CD14-positive monocyte (primary cell): ENCODE data around the gene PRKCQ. TPM values are rescaled to one million over a fixed set of nuclear protein-coding genes. Genes with fewer than 3 reads are reported as not detected.

ENCODE experiments used
- DNase-seq, 3 donors: peaks; one replicate each; pipeline ENCODE4 v3.0.0-alpha.2; 2011 to 2022
- H2AFZ ChIP-seq: 2 replicates; pipeline ENCODE4 v1.6.0; 2012; ENCODE audit warnings: mild to moderate bottlenecking, low read depth, low read length, inconsistent platforms; ENCODE audit not compliant: insufficient read depth, poor library complexity, severe bottlenecking
- H3K27ac ChIP-seq, 2 donors: 1 replicate in 1 of 2; 2 replicates in 1 of 2; pipeline ENCODE4 v1.5.1; 2012 to 2013; ENCODE audit warnings: low read length in 2 of 2, control low read depth in 1 of 2, inconsistent platforms in 1 of 2, low read depth in 1 of 2, mild to moderate bottlenecking in 1 of 2
- H3K27me3 ChIP-seq, 2 donors: one replicate each; pipeline versions ENCODE4 v1.6.0 to v1.6.1; 2011 to 2013; ENCODE audit warnings: low read length in 2 of 2; ENCODE audit not compliant: control insufficient read depth in 2 of 2, insufficient read depth in 2 of 2
- H3K36me3 ChIP-seq, 2 donors: replicated peaks in 1 of 2; 1 replicate in 1 of 2; 2 replicates in 1 of 2; pipeline versions ENCODE4 v1.5.1 to v1.6.1; 2012 to 2013; ENCODE audit warnings: low read length in 2 of 2, control low read depth in 1 of 2, inconsistent platforms in 1 of 2, mild to moderate bottlenecking in 1 of 2; ENCODE audit not compliant: insufficient read depth in 2 of 2, control insufficient read depth in 1 of 2
- H3K4me1 ChIP-seq, 2 donors: 1 replicate in 1 of 2; 2 replicates in 1 of 2; pipeline versions ENCODE4 v1.5.1 to v1.6.1; 2012 to 2013; ENCODE audit warnings: low read length in 2 of 2, control low read depth in 1 of 2, inconsistent platforms in 1 of 2, mild to moderate bottlenecking in 1 of 2, moderate library complexity in 1 of 2; ENCODE audit not compliant: insufficient read depth in 2 of 2, control insufficient read depth in 1 of 2
- H3K4me2 ChIP-seq: replicated peaks from 2 replicates; pipeline ENCODE3; 2012; ENCODE audit warnings: low read length, moderate library complexity, mild to moderate bottlenecking; ENCODE audit not compliant: poor library complexity, severe bottlenecking; ENCODE audit errors: extremely low read depth
- H3K4me3 ChIP-seq, 3 experiments: fragments of 200-600 bp in 1 of 3; sonication (generic) in 1 of 3; replicated peaks in 1 of 3; 1 replicate in 2 of 3; 2 replicates in 1 of 3; pipeline ENCODE4 v1.5.1; 2011 to 2013; ENCODE audit warnings: low read length in 3 of 3, mild to moderate bottlenecking in 3 of 3, control low read depth in 2 of 3, low read depth in 2 of 3, inconsistent platforms in 1 of 3, moderate library complexity in 1 of 3
- H3K79me2 ChIP-seq: 2 replicates; pipeline ENCODE4 v1.6.0; 2012; ENCODE audit warnings: mild to moderate bottlenecking, control low read depth, inconsistent platforms, low read length, moderate library complexity; ENCODE audit not compliant: insufficient read depth
- H3K9ac ChIP-seq: 2 replicates; pipeline ENCODE4 v1.6.0; 2017; ENCODE audit warnings: low read length, mild to moderate bottlenecking; ENCODE audit not compliant: insufficient read depth, poor library complexity, severe bottlenecking
- H3K9me3 ChIP-seq, 2 donors: replicated peaks in 1 of 2; 1 replicate in 1 of 2; 2 replicates in 1 of 2; pipeline versions ENCODE4 v1.5.1 to v1.6.1; 2012 to 2013; ENCODE audit warnings: low read length in 2 of 2, control low read depth in 1 of 2; ENCODE audit not compliant: control insufficient read depth in 1 of 2, insufficient read depth in 1 of 2
- H4K20me1 ChIP-seq: 2 replicates; pipeline ENCODE4 v1.6.0; 2012; ENCODE audit warnings: mild to moderate bottlenecking, low read length, control low read depth, moderate library complexity; ENCODE audit not compliant: insufficient read depth
- H3K27ac Mint-ChIP-seq, 7 donors: one replicate each; pipeline ENCODE4 v1.8.0; 2020; ENCODE audit warnings: mild to moderate bottlenecking in 7 of 7, mixed read lengths in 7 of 7, moderate library complexity in 6 of 7, inconsistent platforms in 2 of 7
- H3K27me3 Mint-ChIP-seq, 3 donors: one replicate each; pipeline ENCODE4 v1.8.0; 2021 to 2022; ENCODE audit warnings: low read depth in 3 of 3, mild to moderate bottlenecking in 3 of 3, mixed read lengths in 3 of 3, moderate library complexity in 3 of 3, inconsistent platforms in 1 of 3
- H3K36me3 Mint-ChIP-seq, 2 donors: one replicate each; pipeline ENCODE4 v1.8.0; 2020; ENCODE audit warnings: mixed read lengths in 2 of 2, inconsistent platforms in 1 of 2, mild to moderate bottlenecking in 1 of 2
- H3K4me1 Mint-ChIP-seq: one replicate; pipeline ENCODE4 v1.8.0; 2020; ENCODE audit warnings: mild to moderate bottlenecking, mixed read lengths
- H3K4me3 Mint-ChIP-seq, 2 donors: one replicate each; pipeline ENCODE4 v1.8.0; 2020; ENCODE audit warnings: mild to moderate bottlenecking in 2 of 2, mixed read lengths in 2 of 2, moderate library complexity in 1 of 2
- H3K9me3 Mint-ChIP-seq, 7 donors: one replicate each; pipeline ENCODE4 v1.8.0; 2020 to 2022; ENCODE audit warnings: mixed read lengths in 7 of 7, mild to moderate bottlenecking in 6 of 7, moderate library complexity in 6 of 7, inconsistent platforms in 2 of 7
- WGBS: methylation state at CpG from one replicate; pipeline ENCODE4 v1.1.5; 2013; ENCODE audit warnings: missing lambda C conversion rate; ENCODE audit not compliant: insufficient coverage; 5-methylcytosine and 5-hydroxymethylcytosine counted together
- intact Hi-C, 2 donors: fragments of 100-400 bp; cut with micrococcal nuclease; formaldehyde crosslinking; loops; one replicate each; pipeline versions ENCODE4 v1.15.0 to v1.15.1; 2023
- polyA plus RNA-seq, 3 donors: library from polyadenylated mRNA; depleted of rRNA in 1 of 3; unstranded in 2 of 3; stranded (reverse) in 1 of 3; fragments of 300-500 nt in 2 of 3; fragments of >200 nt in 1 of 3; fragmentation: Illumina TruSeq in 2 of 3; gene quantifications; 1 replicate in 2 of 3; 2 replicates in 1 of 3; pipeline ENCODE4 v1.2.3, GENCODE V29; 2012 to 2021
- TF ChIP-seq, protein P1 (sequence below): fragments of 200-600 bp; IDR thresholded peaks from one replicate; pipeline ENCODE4 v1.8.0; 2022; ENCODE audit warnings: antibody characterized with exemption, mild to moderate bottlenecking

The PRKCQ gene
- polyA plus RNA-seq, 3 donors = 0.01 to 0.29 (median 0.09) TPM

DNA sequence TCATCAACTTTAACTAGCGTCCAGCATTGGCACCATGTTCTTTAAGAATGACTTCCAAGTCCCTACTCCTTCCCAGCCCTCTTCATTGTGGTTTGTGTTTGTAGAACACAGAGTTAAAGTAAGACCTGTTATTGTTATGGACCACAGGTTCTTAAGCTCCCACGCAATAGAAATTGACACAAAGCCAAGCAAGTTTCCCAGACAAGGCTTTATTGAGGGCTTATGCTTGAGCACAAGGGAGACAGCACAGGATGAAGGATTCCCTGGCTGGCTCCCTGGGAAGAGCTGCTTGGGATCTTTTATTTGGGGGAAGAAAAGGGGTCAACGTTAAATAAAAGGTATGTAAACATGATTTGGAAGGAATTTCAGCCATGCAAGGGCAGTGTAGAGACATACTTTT, 44.3 kb upstream of the PRKCQ start:
- no peaks in the 10 kb centered on the region for H3K4me1 ChIP-seq
- no peak overlapping the region for H3K4me2 ChIP-seq
- no peaks in the 10 kb centered on the region for H3K9me3 ChIP-seq
- H3K4me3 ChIP-seq = no peak overlapping the region
- TF ChIP-seq, protein P1, sequence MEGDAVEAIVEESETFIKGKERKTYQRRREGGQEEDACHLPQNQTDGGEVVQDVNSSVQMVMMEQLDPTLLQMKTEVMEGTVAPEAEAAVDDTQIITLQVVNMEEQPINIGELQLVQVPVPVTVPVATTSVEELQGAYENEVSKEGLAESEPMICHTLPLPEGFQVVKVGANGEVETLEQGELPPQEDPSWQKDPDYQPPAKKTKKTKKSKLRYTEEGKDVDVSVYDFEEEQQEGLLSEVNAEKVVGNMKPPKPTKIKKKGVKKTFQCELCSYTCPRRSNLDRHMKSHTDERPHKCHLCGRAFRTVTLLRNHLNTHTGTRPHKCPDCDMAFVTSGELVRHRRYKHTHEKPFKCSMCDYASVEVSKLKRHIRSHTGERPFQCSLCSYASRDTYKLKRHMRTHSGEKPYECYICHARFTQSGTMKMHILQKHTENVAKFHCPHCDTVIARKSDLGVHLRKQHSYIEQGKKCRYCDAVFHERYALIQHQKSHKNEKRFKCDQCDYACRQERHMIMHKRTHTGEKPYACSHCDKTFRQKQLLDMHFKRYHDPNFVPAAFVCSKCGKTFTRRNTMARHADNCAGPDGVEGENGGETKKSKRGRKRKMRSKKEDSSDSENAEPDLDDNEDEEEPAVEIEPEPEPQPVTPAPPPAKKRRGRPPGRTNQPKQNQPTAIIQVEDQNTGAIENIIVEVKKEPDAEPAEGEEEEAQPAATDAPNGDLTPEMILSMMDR = no peak
- no peaks in the 10 kb centered on the region for H3K4me1 Mint-ChIP-seq
- H3K9ac ChIP-seq = no peak overlapping the region
- 100% methylated on average over 1 of the region's 3 CpGs for WGBS
- no peak overlapping the region for H2AFZ ChIP-seq
- no peak overlapping the region for H3K4me3 Mint-ChIP-seq
- peaks cover 0 to 3% (median 0%) of the 10 kb centered on the region in 7 donors for H3K9me3 Mint-ChIP-seq
- H3K36me3 ChIP-seq = no peaks in the 10 kb centered on the region
- H4K20me1 ChIP-seq = no peaks in the 10 kb centered on the region
- H3K36me3 Mint-ChIP-seq = no peaks in the 10 kb centered on the region
- intact Hi-C loops = no loop called here
- DNase-seq = no peak
- no peaks in the 10 kb centered on the region for H3K27me3 ChIP-seq
- H3K27me3 Mint-ChIP-seq = no peaks in the 10 kb centered on the region
- no peaks in the 10 kb centered on the region for H3K79me2 ChIP-seq
- no peak overlapping the region for H3K27ac Mint-ChIP-seq
- H3K27ac ChIP-seq = no peak overlapping the region

DNA sequence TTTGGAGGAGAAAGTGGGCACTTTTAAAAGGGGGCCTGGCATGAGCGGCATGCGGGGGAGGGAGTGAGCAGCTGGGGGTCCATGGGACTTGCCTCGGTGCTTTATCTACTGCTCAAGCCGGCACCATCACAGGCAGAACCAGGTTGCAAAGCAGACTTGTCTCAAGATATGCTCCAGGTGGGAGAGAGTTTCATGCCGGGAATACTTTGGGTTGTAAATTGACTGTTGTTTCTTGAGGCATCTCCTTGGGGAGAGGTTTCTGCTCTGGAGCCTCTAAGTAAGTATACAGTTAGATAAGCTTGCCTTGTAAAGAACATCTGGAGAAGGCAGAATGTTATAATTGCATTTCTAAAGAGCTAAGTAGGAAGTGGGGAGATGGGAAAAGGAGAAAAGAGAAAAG, 42.8 kb upstream of the PRKCQ start:
- Histone ChIP-seq H3K4me1 (no peaks in the 10 kb centered on the region), H4K20me1 (no peaks in the 10 kb centered on the region), H3K4me3 (no peak overlapping the region), H3K9ac (no peak overlapping the region), H2AFZ (no peak overlapping the region), H3K27me3 (no peaks in the 10 kb centered on the region), H3K27ac (no peak overlapping the region), H3K4me2 (no peak overlapping the region), H3K9me3 (no peaks in the 10 kb centered on the region), H3K79me2 (no peaks in the 10 kb centered on the region), H3K36me3 (no peaks in the 10 kb centered on the region)
- Mint-ChIP-seq H3K9me3 (peaks cover 0 to 3% (median 0%) of the 10 kb centered on the region in 7 donors), H3K27me3 (no peaks in the 10 kb centered on the region), H3K4me3 (no peak overlapping the region), H3K4me1 (no peaks in the 10 kb centered on the region), H3K27ac (no peak overlapping the region), H3K36me3 (no peaks in the 10 kb centered on the region)
- intact Hi-C loops = no loop called here
- TF ChIP-seq, protein P1 = no peak
- 91% methylated on average over 5 of the region's 5 CpGs for WGBS
- no peak for DNase-seq
